Naive thymus-derived CD8-positive, alpha-beta T cell (primary cell): ENCODE data around the gene S100A5. TPM values are rescaled to one million over a fixed set of nuclear protein-coding genes. Genes with fewer than 3 reads are reported as not detected.
"Not testable (repeated sequence)": the region's sequence is repeated elsewhere in the genome, so short reads cannot be mapped to it uniquely, and the experiment has no call there.

ENCODE experiments used
- ATAC-seq, 2 donors: fragments of 150-1000 bp; cut with Tn5 transposase in 1 of 2; sonication (Bioruptor Pico), chemical (Tn5 transposase) in 1 of 2; 1 replicate in 1 of 2; 2 replicates in 1 of 2; pipeline ENCODE4 v1.10.0; 2021; ENCODE audit warnings: mild to moderate bottlenecking in 2 of 2, moderate library complexity in 2 of 2
- POLR2A ChIA-PET: fragments of 350-600 bp; sonication (Branson Sonifier 250); formaldehyde crosslinking; loops from one replicate; lab custom pipeline; 2021; ENCODE audit warnings: antibody characterized with exemption; lab: Charles Lee
- DNase-seq, 10 donors: peaks; one replicate each; pipeline versions ENCODE4 v3.0.0 to v3.0.0-alpha.2; 2020 to 2022
- H3K27ac Mint-ChIP-seq, 10 donors: one replicate each; pipeline ENCODE4 v1.8.0; 2020 to 2022; ENCODE audit warnings: mild to moderate bottlenecking in 10 of 10, mixed read lengths in 10 of 10, moderate library complexity in 4 of 10, inconsistent platforms in 1 of 10
- H3K27me3 Mint-ChIP-seq, 5 donors: one replicate each; pipeline ENCODE4 v1.8.0; 2021 to 2022; ENCODE audit warnings: mixed read lengths in 5 of 5
- H3K36me3 Mint-ChIP-seq, 3 donors: one replicate each; pipeline ENCODE4 v1.8.0; 2020 to 2022; ENCODE audit warnings: mixed read lengths in 3 of 3, mild to moderate bottlenecking in 2 of 3, inconsistent platforms in 1 of 3
- H3K4me1 Mint-ChIP-seq, 4 donors: one replicate each; pipeline ENCODE4 v1.8.0; 2021 to 2022; ENCODE audit warnings: mixed read lengths in 4 of 4
- H3K4me3 Mint-ChIP-seq, 10 donors: one replicate each; pipeline ENCODE4 v1.8.0; 2020 to 2022; ENCODE audit warnings: mild to moderate bottlenecking in 10 of 10, mixed read lengths in 10 of 10, moderate library complexity in 6 of 10, inconsistent platforms in 1 of 10
- H3K9me3 Mint-ChIP-seq, 9 donors: one replicate each; pipeline ENCODE4 v1.8.0; 2020 to 2022; ENCODE audit warnings: mixed read lengths in 9 of 9, mild to moderate bottlenecking in 3 of 9, inconsistent platforms in 1 of 9, moderate library complexity in 1 of 9
- polyA plus RNA-seq, 3 donors: library from polyadenylated mRNA; unstranded; fragments of 300-500 nt; fragmentation: Illumina TruSeq; gene quantifications; one replicate each; pipeline ENCODE4 v1.2.3, GENCODE V29; 2021
- total RNA-seq, 8 experiments: library from RNA in 2 of 8; stranded (reverse) in 2 of 8; gene quantifications; one replicate each; pipeline ENCODE4 v1.2.3 and lab custom pipeline; 2021 to 2026

Gene S100A5
- total and polyA plus RNA-seq, 5 experiments from 2014 or later = 0.63 to 1.4 (median 0.78) TPM; not detected in 2

DNA sequence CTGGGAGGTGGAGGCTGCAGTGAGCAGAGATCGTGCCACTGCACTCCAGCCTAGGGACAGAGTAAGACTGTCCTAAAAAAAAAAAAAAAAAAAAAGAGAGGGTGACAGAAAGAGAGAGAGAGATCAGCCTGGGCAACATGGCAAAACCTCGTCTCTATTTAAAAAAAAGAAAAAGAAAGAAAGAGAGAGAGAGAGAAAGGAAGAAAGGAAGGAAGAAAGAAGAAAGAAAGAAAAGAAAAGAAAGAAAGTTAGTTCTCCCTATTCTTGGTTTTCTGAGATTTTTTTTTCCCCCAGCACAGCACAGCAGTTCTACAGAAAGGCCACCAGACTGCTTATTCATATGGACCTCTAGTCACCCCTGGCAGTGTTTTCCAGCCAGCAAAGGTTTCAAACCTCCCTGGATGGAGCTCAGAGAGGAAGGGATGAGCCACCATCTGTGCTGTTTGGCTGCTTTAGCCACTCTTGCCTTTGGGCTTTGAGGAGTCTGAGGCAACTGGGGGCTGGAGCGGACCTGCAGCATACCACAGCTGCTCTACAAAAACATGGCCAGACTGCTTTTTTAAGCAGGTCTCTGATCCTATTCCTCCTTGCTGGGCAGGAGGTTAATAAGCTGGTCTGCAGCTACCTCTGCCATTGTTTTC is 15.5 kb downstream of the S100A5 start:
- H3K27ac Mint-ChIP-seq = peak overlapping the region in 2 of 10 donors; percentile 6 to 25
- ATAC-seq (no peak), DNase-seq (no peak)
- peaks cover 8 to 15% (median 11%) of the 10 kb centered on the region in 4 donors for H3K4me1 Mint-ChIP-seq
- no peaks in the 10 kb centered on the region for H3K27me3 Mint-ChIP-seq
- POLR2A ChIA-PET = interaction anchor here (0.7 to 1.2 kb wide), 4 partner anchors 8 to 13 kb away, joined by 3 to 6 read pairs (median 6); partner anchors contain the start of gene S100A6
- no peaks in the 10 kb centered on the region for H3K9me3 Mint-ChIP-seq
- H3K4me3 Mint-ChIP-seq = no peak overlapping the region
- no peaks in the 10 kb centered on the region for H3K36me3 Mint-ChIP-seq

DNA sequence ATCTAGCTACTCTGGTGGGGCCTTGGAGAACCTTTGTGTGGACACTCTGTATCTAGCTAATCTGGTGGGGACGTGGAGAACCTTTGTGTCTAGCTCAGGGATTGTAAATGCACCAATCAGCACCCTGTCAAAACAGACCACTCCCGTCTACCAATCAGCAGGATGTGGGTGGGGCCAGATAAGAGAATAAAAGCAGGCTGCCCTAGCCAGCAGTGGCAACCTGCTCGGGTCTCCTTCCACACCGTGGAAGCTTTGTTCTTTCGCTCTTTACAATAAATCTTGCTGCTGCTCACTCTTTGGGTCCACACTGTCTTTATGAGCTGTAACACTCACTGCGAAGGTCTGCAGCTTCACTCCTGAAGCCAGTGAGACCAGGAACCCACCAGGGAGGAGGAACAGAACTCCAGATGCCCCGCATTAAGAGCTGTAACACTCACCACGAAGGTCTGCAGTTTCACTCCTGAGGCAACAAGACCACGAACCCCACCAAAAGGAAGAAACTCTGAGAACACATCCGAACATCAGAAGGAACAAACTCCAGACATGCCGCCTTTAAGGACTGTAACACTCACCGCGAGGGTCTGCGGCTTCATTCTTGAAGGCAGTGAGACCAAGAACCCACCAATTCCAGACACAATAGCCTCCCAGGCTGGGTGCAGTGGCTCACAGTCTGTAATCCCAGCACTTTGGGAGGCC is 18.2 kb downstream of the S100A5 start:
- Mint-ChIP-seq H3K4me3 (peak overlapping the region; percentile 47 to 85 (median 73)), H3K27ac (peak overlapping the region in 9 of 10 donors; percentile 58 to 93 (median 80)), H3K4me1 (peaks cover 10 to 16% (median 12%) of the 10 kb centered on the region in 4 donors)
- not testable (repeated sequence) for DNase-seq, H3K27me3 Mint-ChIP-seq, ATAC-seq, H3K36me3 Mint-ChIP-seq, H3K9me3 Mint-ChIP-seq
- POLR2A ChIA-PET = interaction anchor here (0.8 to 1.1 kb wide), 3 partner anchors 10 to 468 kb away, joined by 4 to 5 read pairs (median 4); partner anchors contain the start of genes RPS27 and S100A4

DNA sequence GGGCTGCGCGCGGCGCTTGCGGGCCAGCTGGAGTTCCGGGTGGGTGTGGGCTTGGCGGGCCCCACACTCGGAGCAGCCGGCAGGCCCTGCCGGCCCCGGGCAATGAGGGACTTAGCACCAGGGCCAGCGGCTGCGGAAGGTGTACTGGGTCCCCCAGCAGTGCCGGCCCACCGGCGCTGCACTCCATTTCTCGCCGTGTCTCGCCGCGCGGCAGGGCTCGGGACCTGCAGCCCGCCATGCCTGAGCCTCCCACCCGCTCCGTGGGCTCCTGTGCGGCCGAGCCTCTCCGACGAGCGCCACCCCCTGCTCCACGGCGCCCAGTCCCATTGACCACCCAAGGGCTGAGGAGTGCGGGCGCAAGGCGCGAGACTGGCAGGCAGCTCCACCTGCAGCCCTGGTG is 18.9 kb downstream of the S100A5 start:
- not testable (repeated sequence) for H3K36me3 Mint-ChIP-seq, H3K9me3 Mint-ChIP-seq, ATAC-seq, H3K27me3 Mint-ChIP-seq, H3K27ac Mint-ChIP-seq, DNase-seq
- peaks cover 10 to 16% (median 11%) of the 10 kb centered on the region in 4 donors for H3K4me1 Mint-ChIP-seq
- POLR2A ChIA-PET = interaction anchor here (0.8 to 1.1 kb wide), 3 partner anchors 10 to 469 kb away, joined by 4 to 5 read pairs (median 4); partner anchors contain the start of genes RPS27 and S100A4
- peak overlapping the region in 1 of 10 donors; percentile 66 for H3K4me3 Mint-ChIP-seq

DNA sequence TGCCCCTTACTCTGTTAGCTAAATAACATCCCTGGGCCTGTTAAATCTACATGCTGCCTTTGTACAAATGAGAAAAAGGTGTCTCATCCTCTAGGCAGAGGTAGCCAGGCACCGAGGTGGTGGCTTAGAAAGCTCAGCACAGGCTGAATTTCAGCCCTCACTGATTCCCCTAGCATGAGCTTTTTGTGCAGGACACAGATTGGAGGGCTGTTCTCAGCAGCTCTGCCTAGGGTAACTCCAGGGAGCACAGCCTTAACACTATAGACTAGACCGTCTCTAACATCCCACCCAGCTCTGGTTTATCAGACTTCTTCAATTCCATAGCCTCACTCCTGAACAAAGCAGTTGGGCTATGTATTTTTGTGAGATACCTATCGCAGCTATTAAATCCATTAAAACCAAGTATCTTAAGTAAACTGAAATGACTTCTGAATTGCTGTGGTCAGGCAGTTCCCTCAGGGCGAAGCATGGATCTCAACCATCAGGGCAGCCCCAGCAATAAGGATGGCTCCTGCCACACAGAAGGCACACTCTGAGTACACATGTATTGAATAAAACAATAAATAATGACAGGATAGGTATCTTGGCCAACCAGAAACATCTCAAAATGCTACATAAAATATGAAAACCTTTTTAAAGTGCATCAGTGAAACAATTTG is 19.8 kb downstream of the S100A5 start:
- H3K4me1 Mint-ChIP-seq = peaks cover 6 to 16% (median 11%) of the 10 kb centered on the region in 4 donors
- H3K4me3 Mint-ChIP-seq = no peak overlapping the region
- H3K27ac Mint-ChIP-seq = peak overlapping the region in 1 of 10 donors; percentile 38
- POLR2A ChIA-PET = interaction anchor here (0.8 to 1.7 kb wide), 2 partner anchors 12 to 23 kb away, joined by 3 to 8 read pairs; no protein-coding TSS in a partner anchor
- H3K36me3 Mint-ChIP-seq = no peaks in the 10 kb centered on the region
- H3K27me3 Mint-ChIP-seq = no peaks in the 10 kb centered on the region
- H3K9me3 Mint-ChIP-seq = no peaks in the 10 kb centered on the region
- DNase-seq = no peak
- ATAC-seq = no peak

DNA sequence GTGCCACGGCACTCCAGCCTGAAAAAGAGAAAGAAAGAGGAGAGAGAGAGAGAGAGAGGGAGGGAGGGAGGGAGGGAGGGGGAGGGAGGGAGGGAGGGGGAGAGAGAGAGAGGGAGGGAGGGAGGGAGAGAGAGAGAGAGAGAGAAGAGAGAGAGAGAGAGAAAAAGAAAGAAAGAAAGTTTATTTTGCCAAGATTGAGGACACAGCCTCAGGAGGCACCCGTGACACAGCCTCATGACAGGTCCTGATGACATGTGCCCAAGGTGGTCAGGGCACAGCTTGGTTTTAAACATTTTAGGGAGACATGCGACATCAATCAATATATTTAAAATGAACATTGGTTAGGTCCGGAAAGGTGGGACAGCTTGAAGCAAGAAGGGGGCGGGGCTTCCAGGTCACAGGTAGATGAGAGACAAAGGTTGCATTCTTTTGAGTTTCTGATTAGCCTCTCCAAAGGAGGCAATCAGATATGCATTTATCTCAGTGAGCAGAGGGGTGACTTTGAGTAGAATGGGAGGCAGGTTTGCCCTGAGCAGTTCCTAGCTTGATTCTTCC is 20.5 kb downstream of the S100A5 start:
- POLR2A ChIA-PET = interaction anchor here (0.8 to 1.7 kb wide), 2 partner anchors 12 to 24 kb away, joined by 3 to 8 read pairs; no protein-coding TSS in a partner anchor
- H3K4me3 Mint-ChIP-seq, DNase-seq, H3K27me3 Mint-ChIP-seq, H3K9me3 Mint-ChIP-seq, H3K36me3 Mint-ChIP-seq, ATAC-seq: not testable (repeated sequence)
- peaks cover 6 to 16% (median 11%) of the 10 kb centered on the region in 4 donors for H3K4me1 Mint-ChIP-seq
- peak overlapping the region in 1 of 10 donors; percentile 19 for H3K27ac Mint-ChIP-seq

DNA sequence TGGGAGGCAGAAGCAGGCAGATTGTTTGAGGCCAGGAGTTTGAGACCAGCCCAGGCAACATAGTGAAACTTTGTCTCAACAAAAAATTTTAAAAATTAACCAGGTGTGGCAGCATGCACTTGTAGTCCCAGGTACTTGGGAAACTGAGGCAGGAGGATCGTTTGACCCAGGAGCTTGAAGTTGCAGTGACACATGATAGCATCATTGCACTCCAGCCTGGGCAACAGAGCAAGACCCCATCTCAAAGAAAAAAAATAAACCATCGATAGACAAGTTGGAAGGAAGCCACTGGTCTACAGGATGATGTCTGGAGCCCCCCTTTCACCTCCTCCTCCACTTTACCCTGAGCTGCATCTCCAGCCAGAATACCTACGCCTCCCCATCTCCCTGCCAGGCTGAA is 21.5 kb downstream of the S100A5 start:
- DNase-seq = no peak
- ATAC-seq = no peak
- Mint-ChIP-seq H3K27ac (peak overlapping the region in 1 of 10 donors; percentile 63), H3K36me3 (no peaks in the 10 kb centered on the region), H3K4me1 (peaks cover 6 to 16% (median 11%) of the 10 kb centered on the region in 4 donors), H3K9me3 (no peaks in the 10 kb centered on the region), H3K27me3 (no peaks in the 10 kb centered on the region), H3K4me3 (no peak overlapping the region)
- POLR2A ChIA-PET = no interaction called here

DNA sequence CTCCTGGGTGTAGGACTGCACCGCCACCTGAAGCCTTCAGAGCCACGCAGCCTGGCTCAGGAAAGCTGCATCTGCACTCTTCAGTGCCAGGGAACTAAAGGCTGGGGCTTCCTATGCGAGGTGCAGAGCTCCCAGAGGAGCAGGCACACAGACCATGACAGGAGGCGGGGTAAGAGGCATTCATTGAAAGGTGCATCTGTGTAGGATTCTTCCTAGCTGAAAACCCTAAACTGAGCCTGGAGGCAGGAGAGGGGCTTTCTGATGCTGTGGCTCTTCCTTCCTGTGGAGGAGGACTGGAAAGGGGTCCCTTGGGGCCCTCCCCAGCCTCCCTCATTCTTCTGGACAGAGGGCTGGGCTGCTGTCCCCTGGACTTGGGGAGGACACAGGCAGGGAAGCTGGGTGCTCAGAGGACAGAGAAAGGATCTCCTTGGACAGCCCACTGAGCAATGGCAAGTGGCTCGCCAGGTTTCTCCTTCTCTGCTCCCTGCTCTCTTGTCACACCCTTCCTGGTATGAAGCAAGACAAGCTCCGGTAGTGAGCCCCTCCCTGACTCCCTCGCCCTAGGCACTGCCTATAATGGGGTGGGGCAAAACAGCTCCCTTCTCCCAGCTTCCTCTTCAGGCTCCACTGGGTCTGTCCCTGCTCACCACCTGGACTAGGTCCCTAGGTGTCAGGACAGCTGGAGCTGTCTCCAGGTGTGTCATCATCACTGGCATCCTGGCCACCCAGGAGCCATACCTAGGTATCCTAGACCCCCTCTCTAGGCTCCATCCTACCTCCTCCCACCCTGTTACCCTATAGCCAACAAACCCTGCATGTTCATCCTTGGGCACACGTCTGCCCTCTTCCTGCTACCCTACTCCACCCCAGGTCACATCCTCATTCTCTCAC is 25.0 kb downstream of the S100A5 start:
- DNase-seq = no peak
- H3K27ac Mint-ChIP-seq = peak overlapping the region in 2 of 10 donors; percentile 13 to 47
- POLR2A ChIA-PET = interaction anchor here (1.2 kb wide), 1 partner anchor 20 kb away, joined by 5 read pairs; the partner anchor contains the start of gene S100A6
- H3K36me3 Mint-ChIP-seq = no peaks in the 10 kb centered on the region
- H3K27me3 Mint-ChIP-seq = no peaks in the 10 kb centered on the region
- no peaks in the 10 kb centered on the region for H3K9me3 Mint-ChIP-seq
- H3K4me3 Mint-ChIP-seq = no peak overlapping the region
- ATAC-seq = no peak
- H3K4me1 Mint-ChIP-seq = peaks cover 3 to 6% (median 6%) of the 10 kb centered on the region in 4 donors

DNA sequence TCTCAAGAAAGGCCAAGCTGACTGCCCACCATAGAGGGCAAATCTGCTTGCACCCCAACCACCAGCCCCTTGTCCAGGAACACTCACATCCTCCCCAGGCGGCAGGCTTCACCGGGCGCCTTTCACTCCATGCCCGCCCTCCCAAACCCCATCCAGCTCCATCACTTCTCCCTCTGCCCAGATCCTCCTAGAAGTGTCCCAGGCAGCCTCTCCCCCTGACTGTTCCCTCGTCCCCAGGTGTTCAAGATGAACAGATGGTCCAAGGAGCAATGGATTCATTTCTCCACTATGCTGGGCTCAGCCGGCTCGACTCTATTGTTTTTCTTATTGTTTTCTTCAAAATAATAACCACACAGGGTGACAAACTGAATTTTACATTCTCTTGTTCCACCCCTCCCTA is 27.1 kb downstream of the S100A5 start:
- Mint-ChIP-seq H3K9me3 (no peaks in the 10 kb centered on the region), H3K27me3 (no peaks in the 10 kb centered on the region), H3K27ac (peak overlapping the region in 2 of 10 donors; percentile 9 to 43), H3K4me1 (peaks cover 3 to 6% (median 5%) of the 10 kb centered on the region in 4 donors), H3K36me3 (no peaks in the 10 kb centered on the region), H3K4me3 (no peak overlapping the region)
- no peak for ATAC-seq
- no peak for DNase-seq
- POLR2A ChIA-PET = no interaction called here

DNA sequence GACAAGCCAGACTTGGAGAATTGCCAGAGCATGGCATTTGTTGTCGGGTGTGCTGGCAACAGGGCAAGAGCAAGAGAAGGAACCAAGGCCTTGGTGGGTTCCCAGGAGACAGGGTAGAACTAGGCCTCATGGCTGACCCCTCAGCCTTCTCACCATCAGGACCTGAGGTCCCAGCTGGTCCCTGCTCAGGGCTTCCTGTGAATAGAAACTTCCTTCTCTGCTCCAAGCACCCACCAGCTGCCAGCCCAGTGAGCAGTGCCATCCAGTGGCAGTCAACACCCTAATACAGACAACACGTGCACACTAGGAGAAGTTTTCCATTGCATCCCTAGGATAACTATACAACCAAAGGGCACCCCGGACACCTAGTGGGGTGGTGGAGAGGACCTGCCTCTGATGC is 27.7 kb downstream of the S100A5 start:
- POLR2A ChIA-PET = no interaction called here
- Mint-ChIP-seq H3K9me3 (no peaks in the 10 kb centered on the region), H3K36me3 (no peaks in the 10 kb centered on the region), H3K4me1 (peaks cover 0 to 6% (median 4%) of the 10 kb centered on the region in 4 donors), H3K27me3 (no peaks in the 10 kb centered on the region), H3K4me3 (no peak overlapping the region), H3K27ac (peak overlapping the region in 2 of 10 donors; percentile 43 to 46)
- ATAC-seq = no peak
- no peak for DNase-seq

DNA sequence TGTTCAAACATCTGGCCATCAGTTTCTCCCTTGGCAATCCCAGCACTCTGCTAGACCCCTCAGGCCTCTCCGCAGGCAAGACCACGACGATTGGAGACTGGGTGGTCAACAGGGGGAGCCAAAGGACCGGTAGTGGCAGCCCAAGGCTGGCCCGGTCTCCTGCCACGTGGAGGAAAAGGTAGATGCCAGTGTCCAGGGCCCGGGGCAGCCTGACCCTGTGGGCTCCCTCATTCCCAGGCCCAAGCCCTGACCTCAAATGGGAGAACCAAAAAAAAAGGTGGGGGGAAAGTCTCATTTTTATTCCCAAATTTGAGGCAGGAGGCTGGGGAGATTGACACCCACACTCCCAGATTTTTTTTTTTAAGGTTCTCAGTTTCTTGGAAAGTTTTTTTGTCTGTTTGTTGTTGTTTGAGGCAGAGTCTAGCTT is 29.7 kb downstream of the S100A5 start:
- peak; percentile 63 to 88 (median 75) for DNase-seq
- peak overlapping the region in 3 of 10 donors; percentile 24 to 34 (median 29) for H3K27ac Mint-ChIP-seq
- no peaks in the 10 kb centered on the region for H3K36me3 Mint-ChIP-seq
- no peaks in the 10 kb centered on the region for H3K27me3 Mint-ChIP-seq
- no peaks in the 10 kb centered on the region for H3K9me3 Mint-ChIP-seq
- H3K4me1 Mint-ChIP-seq = peaks cover 0 to 6% (median 3%) of the 10 kb centered on the region in 4 donors
- ATAC-seq = peak; percentile 83 to 98
- POLR2A ChIA-PET = interaction anchor here (0.7 to 2.2 kb wide), 4 partner anchors 22 to 122 kb away, joined by 3 to 13 read pairs (median 4); partner anchors contain the start of gene CHTOP
- H3K4me3 Mint-ChIP-seq = no peak overlapping the region

DNA sequence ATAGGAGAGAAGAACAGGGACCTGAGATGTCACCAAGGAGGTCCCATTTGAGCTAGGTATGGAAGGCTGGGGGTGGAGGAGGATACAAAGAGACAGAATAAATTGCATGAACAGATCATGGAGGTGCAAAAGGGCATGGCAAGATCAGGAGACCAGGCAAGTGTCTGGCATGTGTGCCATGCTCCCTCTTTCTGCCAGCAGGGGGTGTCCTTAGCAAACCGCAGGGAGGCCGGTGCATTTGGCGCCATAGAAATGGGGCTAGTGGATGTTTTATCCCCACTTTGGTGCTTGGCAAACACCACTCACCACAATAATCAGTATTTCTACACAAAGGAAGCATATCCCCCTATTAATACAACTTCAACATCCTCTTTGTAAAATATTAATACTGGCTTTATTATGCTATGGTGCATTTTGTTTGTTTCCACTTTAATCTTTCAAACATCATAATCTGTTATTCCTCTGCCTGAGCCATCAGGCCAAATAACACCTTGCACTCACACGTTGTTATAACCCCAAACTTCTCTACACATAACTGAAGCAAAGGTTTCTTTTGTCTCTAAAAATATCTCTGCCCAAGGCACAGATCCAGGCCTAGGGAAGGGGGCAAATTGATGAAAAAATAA is 30.9 kb downstream of the S100A5 start:
- Mint-ChIP-seq H3K9me3 (no peaks in the 10 kb centered on the region), H3K4me1 (peaks cover 0 to 6% (median 3%) of the 10 kb centered on the region in 4 donors), H3K27ac (peak overlapping the region in 4 of 10 donors; percentile 9 to 63 (median 36)), H3K4me3 (no peak overlapping the region), H3K27me3 (no peaks in the 10 kb centered on the region), H3K36me3 (no peaks in the 10 kb centered on the region)
- DNase-seq = peak; percentile 13 to 78 (median 47)
- ATAC-seq = peak; percentile 65 to 70
- POLR2A ChIA-PET = interaction anchor here (0.6 to 2.2 kb wide), 3 partner anchors 23 to 81 kb away, joined by 6 to 13 read pairs (median 6); no protein-coding TSS in a partner anchor
